NCI-H146 (cell line): Measurements from ENCODE around the gene GNB1L.
A peak's percentile ranks its signal among the peaks of the same experiment; 100 is the strongest.

ENCODE experiments used
- DNase-seq: peaks from one replicate; lab custom pipeline; 2025; lab: John Stamatoyannopoulos, UW

GNB1L gene

DNA sequence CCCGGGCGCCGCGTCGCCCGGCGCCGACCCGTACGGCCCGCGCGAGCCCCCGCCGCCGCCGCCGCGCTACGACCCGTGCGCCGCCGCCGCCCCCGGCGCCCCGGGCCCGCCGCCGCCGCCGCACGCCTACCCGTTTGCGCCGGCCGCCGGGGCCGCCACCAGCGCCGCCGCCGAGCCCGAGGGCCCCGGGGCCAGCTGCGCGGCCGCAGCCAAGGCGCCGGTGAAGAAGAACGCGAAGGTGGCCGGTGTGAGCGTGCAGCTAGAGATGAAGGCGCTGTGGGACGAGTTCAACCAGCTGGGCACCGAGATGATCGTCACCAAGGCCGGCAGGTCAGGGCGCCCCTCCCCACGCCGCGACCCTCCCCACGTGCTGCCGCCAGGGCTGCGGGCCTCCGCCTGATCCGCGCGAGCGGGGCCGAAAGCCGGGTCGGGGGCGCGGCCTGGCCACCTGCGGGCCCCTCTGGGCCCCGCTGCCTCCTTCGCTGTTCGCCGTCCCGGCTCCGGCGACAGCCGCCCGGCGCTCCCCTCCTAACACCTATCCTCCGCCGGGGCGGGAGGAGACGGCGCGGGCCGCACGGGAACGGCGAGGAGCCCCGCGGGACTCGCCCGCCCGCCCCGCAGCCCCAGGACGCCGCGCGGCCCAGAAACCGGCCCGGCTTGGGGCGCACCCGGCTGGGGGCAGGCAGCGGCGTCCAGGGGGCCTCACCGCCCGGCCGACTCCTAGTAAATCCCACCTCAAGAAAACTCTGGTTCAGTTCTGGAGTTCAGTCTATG lies 93.5 kb downstream of the GNB1L start:
- peak; percentile 17 for DNase-seq

GRCh38 chr22:19760058-19760950 lies 94.4 kb downstream of the GNB1L start, which contains the start of gene TBX1:
Gene TBX1 (plus strand): TSS chr22:19760778. CDS start chr22:19760844, 66 bp downstream.
- DNase-seq, result no peak

DNA sequence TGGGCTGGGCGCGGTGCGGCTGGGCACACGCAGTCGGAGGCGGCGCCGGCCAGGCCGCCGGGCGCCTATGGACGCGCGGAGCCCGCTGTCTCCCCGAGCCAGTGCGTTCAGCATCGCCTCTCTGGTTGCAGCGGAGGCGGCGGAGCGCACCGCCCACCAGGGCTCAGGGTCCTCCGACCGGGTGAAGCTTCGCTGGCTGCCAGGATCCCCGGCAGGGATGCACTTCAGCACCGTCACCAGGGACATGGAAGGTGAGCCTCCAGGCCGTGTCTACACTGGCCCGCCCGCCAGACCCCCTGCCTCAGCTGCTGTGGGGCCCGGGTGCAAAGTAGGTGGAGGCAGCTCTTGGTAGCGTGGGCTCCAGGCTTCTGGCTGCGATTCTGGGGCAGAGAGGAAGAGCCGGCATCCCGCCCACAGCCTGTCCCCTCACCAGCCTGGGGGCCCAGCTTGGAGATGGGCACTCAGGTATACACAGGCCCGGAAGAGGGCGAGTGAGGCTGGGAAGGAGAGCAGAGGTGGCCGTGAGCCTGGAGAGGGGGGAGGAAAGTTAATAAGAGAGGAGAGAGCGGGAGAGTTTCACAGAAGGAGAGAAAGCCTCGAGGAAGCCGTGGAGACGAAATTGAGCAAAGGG lies 95.1 kb downstream of the GNB1L start:
- DNase-seq, result no peak

DNA sequence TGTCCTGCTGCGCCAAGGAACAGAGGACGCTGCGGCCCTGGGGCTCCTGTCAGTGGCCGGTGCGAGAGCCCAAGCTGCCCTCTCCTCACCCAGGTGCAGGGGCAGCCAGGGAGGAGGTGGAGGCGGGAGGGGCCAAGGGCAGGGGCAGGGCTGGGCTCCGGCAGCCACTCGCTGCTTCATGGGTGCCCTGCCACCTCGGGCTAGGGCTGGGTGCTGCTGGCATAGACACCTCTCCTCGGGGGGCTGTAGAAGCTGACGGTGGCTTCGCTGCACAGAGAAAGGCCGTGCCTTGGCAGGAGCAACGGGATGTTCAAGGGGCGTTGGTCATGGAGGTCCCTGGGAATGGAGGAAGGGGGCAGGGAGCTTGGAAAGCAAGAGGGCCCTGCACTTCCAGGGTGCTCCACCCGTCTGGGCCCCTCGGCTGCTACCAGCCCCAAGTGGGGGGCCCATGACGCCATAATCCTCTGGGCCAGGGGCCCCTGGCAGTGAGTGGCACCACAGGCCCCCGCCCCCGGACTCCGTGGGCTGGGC lies 95.7 kb downstream of the GNB1L start:
- no peak for DNase-seq

GRCh38 chr22:19757985-19758895 lies 96.4 kb downstream of the GNB1L start:
- no peak for DNase-seq

DNA sequence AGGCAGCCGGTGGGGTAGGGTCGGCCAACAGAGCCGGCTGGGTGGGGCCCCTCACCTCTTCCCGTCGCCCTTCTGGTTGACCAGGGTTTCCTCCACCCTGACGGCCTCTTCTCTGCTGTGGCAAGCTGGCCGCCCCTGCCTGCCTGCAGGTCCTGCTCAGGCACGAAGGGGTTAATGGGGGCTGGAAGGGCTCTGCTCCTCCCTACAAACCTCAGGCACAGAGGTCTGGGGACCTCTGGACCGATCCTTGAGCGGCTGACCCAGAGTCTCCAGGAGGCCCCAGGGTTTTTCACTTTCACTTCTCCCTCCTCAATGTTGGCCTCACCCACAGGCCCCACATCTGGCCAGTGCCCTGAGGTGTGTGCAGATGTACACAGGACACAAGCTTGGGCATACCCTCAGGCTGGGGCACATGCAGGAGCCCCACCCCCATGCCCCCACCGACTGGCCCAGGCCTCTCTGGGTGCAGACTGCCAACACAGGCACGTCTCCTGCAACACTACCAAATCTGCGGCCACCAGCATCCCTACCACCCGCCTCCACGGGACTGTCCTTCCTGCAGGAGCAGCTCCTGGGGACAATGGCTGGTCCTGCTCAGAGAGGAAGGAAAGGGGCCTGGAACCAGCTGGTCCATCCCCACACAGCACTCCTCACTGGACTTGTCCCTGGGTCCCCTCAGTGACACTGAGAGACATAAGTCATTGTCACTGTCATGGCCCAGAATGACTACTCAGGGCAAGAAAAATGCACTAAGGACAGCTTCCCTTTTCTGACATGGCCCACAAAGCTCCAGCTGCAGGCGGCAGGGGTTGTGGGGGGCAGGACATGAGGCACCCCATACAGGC lies 97.3 kb downstream of the GNB1L start:
- DNase-seq, result no peak

DNA sequence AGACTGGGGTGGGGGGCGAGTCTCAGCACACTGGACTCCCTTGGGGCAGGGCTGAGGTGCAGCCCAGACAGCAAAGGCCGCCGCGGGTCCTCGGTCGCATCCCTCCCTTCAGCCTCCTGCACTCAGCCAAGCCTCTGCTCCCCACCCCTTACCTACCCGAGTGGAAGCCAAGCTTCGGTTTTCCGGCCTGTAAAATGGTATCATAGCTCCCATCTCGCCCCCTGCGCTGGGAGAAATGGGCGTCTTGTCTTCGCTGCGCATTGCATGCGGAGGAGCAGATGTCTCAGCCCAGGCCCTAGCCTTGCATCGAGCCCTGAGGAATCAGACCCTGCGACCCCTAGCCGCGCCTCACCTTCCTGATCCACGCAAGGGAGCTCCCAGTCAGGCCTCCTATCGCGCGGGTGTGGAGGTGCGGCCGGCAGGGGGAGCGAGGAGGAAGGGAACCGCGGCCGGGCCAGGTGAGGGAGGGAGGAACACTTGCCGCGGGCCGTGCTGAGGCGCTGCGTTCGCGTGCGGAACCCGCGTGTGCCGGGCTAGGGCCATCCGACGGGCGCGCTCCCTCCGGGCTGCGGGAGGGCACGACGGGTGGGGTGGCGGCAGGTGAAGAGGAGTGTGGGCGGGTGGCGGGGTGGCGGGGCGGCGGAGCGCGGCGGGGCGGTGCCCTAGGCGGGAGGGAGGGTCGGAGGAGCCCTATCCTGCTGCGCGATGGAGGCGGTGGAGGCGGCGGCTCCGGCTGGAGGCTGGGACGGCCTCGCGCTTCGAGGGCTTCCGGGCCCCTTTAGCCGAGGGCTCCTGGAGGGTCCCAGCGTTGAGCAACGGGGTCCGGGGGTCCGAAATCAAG lies 98.2 kb downstream of the GNB1L start:
- peak; percentile 28 for DNase-seq

- no peak for DNase-seq
Measured at GRCh38 chr22:19755722-19756287, 98.9 kb downstream of the GNB1L start.

DNA sequence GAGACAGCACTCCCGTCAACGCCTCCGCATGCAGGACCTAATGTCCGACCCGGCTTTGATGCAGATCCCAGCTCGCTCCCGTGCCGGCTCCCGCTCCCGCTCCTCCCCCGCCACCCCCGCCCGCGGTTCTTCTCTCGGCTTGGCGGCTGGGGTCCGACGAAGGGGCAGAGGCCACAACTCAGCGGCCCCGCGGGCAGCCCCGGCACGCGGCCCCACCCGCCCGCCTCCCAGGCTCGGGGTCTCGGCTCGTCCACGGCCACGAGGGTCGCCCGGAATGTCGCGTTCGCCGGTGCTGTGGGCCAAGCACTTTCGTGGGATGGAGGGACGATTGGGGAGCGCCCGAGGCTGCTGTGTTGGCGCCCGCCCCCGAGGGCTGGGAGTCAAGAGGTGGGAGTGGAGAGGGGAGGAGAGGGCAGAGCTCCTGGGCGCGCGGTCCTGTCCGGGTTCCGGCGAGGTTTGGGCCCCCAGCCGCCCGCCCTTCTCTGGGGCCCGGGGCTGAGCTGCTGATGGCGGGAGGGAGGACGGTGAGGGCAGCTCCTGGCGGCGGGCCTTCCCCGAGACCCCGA lies 99.4 kb downstream of the GNB1L start:
- DNase-seq, result no peak

GRCh38 chr22:19754701-19755144 lies 100.0 kb downstream of the GNB1L start:
- no peak for DNase-seq

- DNase-seq, result no peak
Measured at GRCh38 chr22:19753996-19754700, 100.5 kb downstream of the GNB1L start.

- DNase-seq, result no peak
Measured at GRCh38 chr22:19753090-19753842, 101.4 kb downstream of the GNB1L start.

GRCh38 chr22:19751497-19752245 lies 103.0 kb downstream of the GNB1L start:
- no peak for DNase-seq

- DNase-seq, result no peak
Measured at GRCh38 chr22:19750507-19751490, 103.9 kb downstream of the GNB1L start.

GRCh38 chr22:19749876-19750275 lies 104.8 kb downstream of the GNB1L start:
- no peak for DNase-seq
